ENCODE results near the gene DYSF.
"Not testable (repeated sequence)": the region's sequence is repeated elsewhere in the genome, so short reads cannot be mapped to it uniquely, and the experiment has no call there.

Gene DYSF

GRCh38 chr2:71453404-71454220 lies at the start of gene DYSF:
Gene DYSF (plus strand): TSS chr2:71453561.
- H3K4me3 ChIP-seq (ENCODE audit: low read depth, low read length) = no peak within 1 kb of the TSS
- TF ChIP-seq CTCF (IDR thresholded peaks at IDR 0.05; ENCODE audit: borderline replicate concordance, insufficient read depth, low read depth, low read length) = no peak

DNA sequence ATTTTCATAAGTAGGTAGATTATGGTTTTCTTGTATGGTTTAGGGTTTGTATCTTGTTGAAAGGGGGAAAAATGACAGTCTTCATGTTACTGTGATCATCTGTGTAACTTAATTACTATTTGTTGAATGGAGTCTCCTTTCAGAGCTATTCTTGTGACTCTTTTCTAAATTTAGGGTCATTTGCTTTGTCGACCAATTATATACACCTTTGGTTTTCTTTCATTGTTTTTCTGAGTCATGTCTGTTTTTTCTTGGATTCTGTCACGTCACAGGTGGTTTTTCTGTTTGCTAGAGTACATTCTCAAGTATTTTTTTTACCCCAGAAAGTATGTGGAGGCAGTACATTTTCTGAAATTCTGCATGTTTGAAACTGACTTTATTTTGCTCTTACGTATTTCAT lies 43.8 kb upstream of the DYSF start:
- no peak overlapping the region for H3K4me3 ChIP-seq (ENCODE audit: low read depth, low read length)
- TF ChIP-seq CTCF (IDR thresholded peaks at IDR 0.05; ENCODE audit: borderline replicate concordance, insufficient read depth, low read depth, low read length) = no peak

DNA sequence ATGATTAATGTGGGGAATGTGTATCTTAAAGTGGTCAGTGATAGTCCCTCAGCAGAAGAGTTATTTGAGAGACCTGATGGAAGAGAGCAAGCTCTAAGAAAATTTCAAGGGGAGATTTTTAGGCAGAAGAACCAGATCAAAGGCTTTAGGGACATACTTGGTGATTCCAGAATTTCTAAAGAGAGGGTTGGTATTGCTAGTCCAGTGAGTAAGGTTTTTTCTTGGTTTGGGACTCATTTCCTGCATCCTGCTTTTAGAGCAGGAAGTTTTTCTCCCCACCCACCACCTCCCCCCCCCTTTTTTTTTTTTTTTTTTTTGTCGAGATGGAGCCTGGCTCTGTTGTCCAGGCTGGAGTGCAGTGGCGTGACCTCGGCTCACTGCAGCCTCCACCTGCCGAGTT lies 42.7 kb upstream of the DYSF start:
- no peak overlapping the region for H3K4me3 ChIP-seq (ENCODE audit: low read depth, low read length)
- TF ChIP-seq CTCF (IDR thresholded peaks at IDR 0.05; ENCODE audit: borderline replicate concordance, insufficient read depth, low read depth, low read length) = no peak

DNA sequence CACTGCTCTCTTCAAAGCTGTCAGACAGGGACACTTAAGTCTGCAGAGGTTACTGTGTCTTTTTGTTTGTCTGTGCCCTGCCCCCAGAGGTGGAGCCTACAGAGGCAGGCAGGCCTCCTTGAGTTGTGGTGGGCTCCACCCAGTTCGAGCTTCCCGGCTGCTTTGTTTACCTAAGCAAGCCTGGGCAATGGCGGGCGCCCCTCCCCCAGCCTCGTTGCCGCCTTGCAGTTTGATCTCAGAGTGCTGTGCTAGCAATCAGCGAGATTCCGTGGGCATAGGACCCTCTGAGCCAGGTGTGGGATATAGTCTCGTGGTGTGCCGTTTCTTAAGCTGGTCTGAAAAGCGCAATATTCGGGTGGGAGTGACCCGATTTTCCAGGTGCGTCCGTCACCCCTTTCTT lies 36.5 kb upstream of the DYSF start:
- H3K4me3 ChIP-seq (ENCODE audit: low read depth, low read length) = not testable (repeated sequence)

GRCh38 chr2:71417300-71418202 lies 35.8 kb upstream of the DYSF start:
- no peak overlapping the region for H3K4me3 ChIP-seq (ENCODE audit: low read depth, low read length)
- no peak for TF ChIP-seq CTCF (IDR thresholded peaks at IDR 0.05; ENCODE audit: borderline replicate concordance, insufficient read depth, low read depth, low read length)

DNA sequence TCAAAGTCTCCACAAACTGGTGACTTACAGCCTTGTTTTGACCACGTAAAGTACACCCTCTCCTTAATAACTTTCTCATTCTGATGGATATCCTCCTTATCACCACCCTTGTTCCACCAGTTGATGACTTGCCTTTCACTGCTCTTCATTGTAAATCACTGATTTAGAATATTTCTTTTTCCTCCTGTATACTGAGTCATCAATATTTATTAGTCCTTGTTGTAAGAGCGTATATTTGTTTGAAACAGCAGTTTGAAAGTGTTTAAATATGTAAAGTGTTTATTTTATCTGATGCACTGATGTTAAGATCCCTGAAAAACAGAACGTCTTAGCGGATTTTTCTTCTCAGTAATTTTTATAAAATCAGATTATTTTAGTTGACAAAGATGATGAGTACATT lies 34.2 kb upstream of the DYSF start:
- no peak overlapping the region for H3K4me3 ChIP-seq (ENCODE audit: low read depth, low read length)
- TF ChIP-seq CTCF (IDR thresholded peaks at IDR 0.05; ENCODE audit: borderline replicate concordance, insufficient read depth, low read depth, low read length) = no peak

- no peak overlapping the region for H3K4me3 ChIP-seq (ENCODE audit: low read depth, low read length)
- TF ChIP-seq CTCF (IDR thresholded peaks at IDR 0.05; ENCODE audit: borderline replicate concordance, insufficient read depth, low read depth, low read length) = no peak
These were observed 33.4 kb upstream of the DYSF start for GRCh38 chr2:71419976-71420375.

Measured in GM12875 (cell line).